Stimulated activated effector memory CD8-positive, alpha-beta T cell treated with anti-CD3 and anti-CD28 coated beads, Interleukin-12 subunit alpha, Interleukin-12 subunit beta, amount 100 ng/mL, for 72 hours (primary cell): Measurements from ENCODE around the gene RIMBP2.

Experiments used
- ATAC-seq: fragments of 150-1000 bp; cut with Tn5 transposase; 2 replicates; pipeline ENCODE4 v1.10.0; 2021
- DNase-seq, 2 donors: peaks; one replicate each; pipeline ENCODE4 v3.0.0; 2021 to 2022; ENCODE audit warnings: low spot score in 2 of 2
- H3K27ac Mint-ChIP-seq: one replicate; pipeline ENCODE4 v1.8.0; 2022; ENCODE audit warnings: mild to moderate bottlenecking, mixed read lengths
- H3K36me3 Mint-ChIP-seq: one replicate; pipeline ENCODE4 v1.8.0; 2022; ENCODE audit warnings: mild to moderate bottlenecking, mixed read lengths
- H3K4me1 Mint-ChIP-seq: one replicate; pipeline ENCODE4 v1.8.0; 2022; ENCODE audit warnings: mixed read lengths
- H3K4me3 Mint-ChIP-seq: one replicate; pipeline ENCODE4 v1.8.0; 2022; ENCODE audit warnings: mild to moderate bottlenecking, mixed read lengths
- H3K9me3 Mint-ChIP-seq: one replicate; pipeline ENCODE4 v1.8.0; 2022; ENCODE audit warnings: mixed read lengths

RIMBP2 gene

GRCh38 chr12:130394906-130395305 lies 321.2 kb downstream of the RIMBP2 start:
- H3K4me3 Mint-ChIP-seq: no peak overlapping the region
- H3K9me3 Mint-ChIP-seq: peaks cover 10% of the 10 kb centered on the region
- ATAC-seq (no peak), DNase-seq (no peak)
- H3K27ac Mint-ChIP-seq: no peak overlapping the region
- H3K4me1 Mint-ChIP-seq: no peaks in the 10 kb centered on the region
- H3K36me3 Mint-ChIP-seq: no peaks in the 10 kb centered on the region

- no peak overlapping the region for H3K27ac Mint-ChIP-seq
- no peak overlapping the region for H3K4me3 Mint-ChIP-seq
- no peak for ATAC-seq
- no peak for DNase-seq
- H3K36me3 Mint-ChIP-seq: no peaks in the 10 kb centered on the region
- H3K4me1 Mint-ChIP-seq: no peaks in the 10 kb centered on the region
- peaks cover 17% of the 10 kb centered on the region for H3K9me3 Mint-ChIP-seq
These were observed 324.9 kb downstream of the RIMBP2 start for GRCh38 chr12:130391186-130391585.

- H3K9me3 Mint-ChIP-seq: peaks cover 11% of the 10 kb centered on the region
- ATAC-seq (no peak), DNase-seq (no peak)
- H3K36me3 Mint-ChIP-seq: no peaks in the 10 kb centered on the region
- no peaks in the 10 kb centered on the region for H3K4me1 Mint-ChIP-seq
- no peak overlapping the region for H3K4me3 Mint-ChIP-seq
- no peak overlapping the region for H3K27ac Mint-ChIP-seq
These were observed 330.9 kb downstream of the RIMBP2 start for GRCh38 chr12:130385193-130385592.

GRCh38 chr12:130384234-130384633 lies 331.9 kb downstream of the RIMBP2 start:
- Mint-ChIP-seq H3K36me3 (no peaks in the 10 kb centered on the region), H3K4me3 (no peak overlapping the region), H3K4me1 (no peaks in the 10 kb centered on the region), H3K9me3 (peaks cover 8% of the 10 kb centered on the region), H3K27ac (no peak overlapping the region)
- DNase-seq: no peak
- ATAC-seq: no peak

GRCh38 chr12:130382818-130383217 lies 333.3 kb downstream of the RIMBP2 start:
- Mint-ChIP-seq H3K36me3 (no peaks in the 10 kb centered on the region), H3K27ac (no peak overlapping the region), H3K4me1 (no peaks in the 10 kb centered on the region), H3K4me3 (no peak overlapping the region), H3K9me3 (peaks cover 6% of the 10 kb centered on the region)
- DNase-seq (no peak), ATAC-seq (no peak)

GRCh38 chr12:130375296-130376287 lies 340.5 kb downstream of the RIMBP2 start:
- peaks cover 5% of the 10 kb centered on the region for H3K9me3 Mint-ChIP-seq
- DNase-seq: no peak
- H3K36me3 Mint-ChIP-seq: no peaks in the 10 kb centered on the region
- no peaks in the 10 kb centered on the region for H3K4me1 Mint-ChIP-seq
- ATAC-seq: no peak
- H3K27ac Mint-ChIP-seq: no peak overlapping the region
- no peak overlapping the region for H3K4me3 Mint-ChIP-seq

GRCh38 chr12:130374083-130374482 lies 342.0 kb downstream of the RIMBP2 start:
- Mint-ChIP-seq H3K27ac (no peak overlapping the region), H3K9me3 (peaks cover 5% of the 10 kb centered on the region), H3K4me1 (no peaks in the 10 kb centered on the region), H3K4me3 (no peak overlapping the region), H3K36me3 (no peaks in the 10 kb centered on the region)
- DNase-seq (no peak), ATAC-seq (peak; percentile 36)

GRCh38 chr12:130372936-130373335 lies 343.2 kb downstream of the RIMBP2 start:
- DNase-seq: no peak
- Mint-ChIP-seq H3K27ac (no peak overlapping the region), H3K4me1 (no peaks in the 10 kb centered on the region), H3K4me3 (no peak overlapping the region), H3K36me3 (no peaks in the 10 kb centered on the region), H3K9me3 (peaks cover 3% of the 10 kb centered on the region)
- ATAC-seq: no peak

- Mint-ChIP-seq H3K9me3 (peaks cover 3% of the 10 kb centered on the region), H3K4me1 (no peaks in the 10 kb centered on the region), H3K36me3 (no peaks in the 10 kb centered on the region), H3K27ac (no peak overlapping the region), H3K4me3 (no peak overlapping the region)
- ATAC-seq (no peak), DNase-seq (no peak)
These were observed 344.8 kb downstream of the RIMBP2 start for GRCh38 chr12:130371296-130371695.

GRCh38 chr12:130369816-130370215 lies 346.3 kb downstream of the RIMBP2 start:
- H3K27ac Mint-ChIP-seq: no peak overlapping the region

GRCh38 chr12:130367523-130367922 lies 348.6 kb downstream of the RIMBP2 start:
- H3K36me3 Mint-ChIP-seq: no peaks in the 10 kb centered on the region
- DNase-seq (no peak), ATAC-seq (no peak)
- H3K9me3 Mint-ChIP-seq: no peaks in the 10 kb centered on the region
- H3K4me3 Mint-ChIP-seq: no peak overlapping the region
- no peak overlapping the region for H3K27ac Mint-ChIP-seq
- no peaks in the 10 kb centered on the region for H3K4me1 Mint-ChIP-seq

More at GRCh38 chr12:130369816-130370215, 346.3 kb downstream of the RIMBP2 start:
- DNase-seq (no peak), ATAC-seq (no peak)
- Mint-ChIP-seq H3K9me3 (no peaks in the 10 kb centered on the region), H3K4me1 (no peaks in the 10 kb centered on the region), H3K4me3 (no peak overlapping the region), H3K36me3 (no peaks in the 10 kb centered on the region)

- no peaks in the 10 kb centered on the region for H3K9me3 Mint-ChIP-seq
- no peaks in the 10 kb centered on the region for H3K4me1 Mint-ChIP-seq
These were observed 349.1 kb downstream of the RIMBP2 start for GRCh38 chr12:130367003-130367402.

GRCh38 chr12:130366159-130366558 lies 349.9 kb downstream of the RIMBP2 start:
- Mint-ChIP-seq H3K27ac (no peak overlapping the region), H3K4me1 (no peaks in the 10 kb centered on the region), H3K36me3 (no peaks in the 10 kb centered on the region), H3K9me3 (no peaks in the 10 kb centered on the region), H3K4me3 (no peak overlapping the region)
- DNase-seq (no peak), ATAC-seq (no peak)

More at GRCh38 chr12:130367003-130367402, 349.1 kb downstream of the RIMBP2 start:
- ATAC-seq (no peak), DNase-seq (no peak)
- no peak overlapping the region for H3K27ac Mint-ChIP-seq
- H3K36me3 Mint-ChIP-seq: no peaks in the 10 kb centered on the region
- H3K4me3 Mint-ChIP-seq: no peak overlapping the region

- Mint-ChIP-seq H3K4me3 (no peak overlapping the region), H3K9me3 (no peaks in the 10 kb centered on the region), H3K4me1 (no peaks in the 10 kb centered on the region), H3K36me3 (no peaks in the 10 kb centered on the region), H3K27ac (no peak overlapping the region)
- ATAC-seq (no peak), DNase-seq (no peak)
These were observed 351.5 kb downstream of the RIMBP2 start for GRCh38 chr12:130364578-130364977.

GRCh38 chr12:130362060-130362459 lies 354.0 kb downstream of the RIMBP2 start:
- Mint-ChIP-seq H3K27ac (no peak overlapping the region), H3K9me3 (peaks cover 5% of the 10 kb centered on the region), H3K36me3 (no peaks in the 10 kb centered on the region), H3K4me1 (no peaks in the 10 kb centered on the region), H3K4me3 (no peak overlapping the region)
- no peak for ATAC-seq
- DNase-seq: no peak

GRCh38 chr12:130357729-130358330 lies 358.3 kb downstream of the RIMBP2 start:
- Mint-ChIP-seq H3K36me3 (no peaks in the 10 kb centered on the region), H3K9me3 (peaks cover 10% of the 10 kb centered on the region), H3K4me3 (no peak overlapping the region), H3K4me1 (no peaks in the 10 kb centered on the region), H3K27ac (no peak overlapping the region)
- no peak for DNase-seq
- no peak for ATAC-seq
